RPMI8226 (cell line): ENCODE results near the gene MYO1F.
"Not testable (repeated sequence)": the region's sequence is repeated elsewhere in the genome, so short reads cannot be mapped to it uniquely, and the experiment has no call there.

Source experiments
- DNase-seq: peaks from one replicate; pipeline ENCODE4 v3.0.0-alpha.2; 2015

Gene MYO1F

DNA sequence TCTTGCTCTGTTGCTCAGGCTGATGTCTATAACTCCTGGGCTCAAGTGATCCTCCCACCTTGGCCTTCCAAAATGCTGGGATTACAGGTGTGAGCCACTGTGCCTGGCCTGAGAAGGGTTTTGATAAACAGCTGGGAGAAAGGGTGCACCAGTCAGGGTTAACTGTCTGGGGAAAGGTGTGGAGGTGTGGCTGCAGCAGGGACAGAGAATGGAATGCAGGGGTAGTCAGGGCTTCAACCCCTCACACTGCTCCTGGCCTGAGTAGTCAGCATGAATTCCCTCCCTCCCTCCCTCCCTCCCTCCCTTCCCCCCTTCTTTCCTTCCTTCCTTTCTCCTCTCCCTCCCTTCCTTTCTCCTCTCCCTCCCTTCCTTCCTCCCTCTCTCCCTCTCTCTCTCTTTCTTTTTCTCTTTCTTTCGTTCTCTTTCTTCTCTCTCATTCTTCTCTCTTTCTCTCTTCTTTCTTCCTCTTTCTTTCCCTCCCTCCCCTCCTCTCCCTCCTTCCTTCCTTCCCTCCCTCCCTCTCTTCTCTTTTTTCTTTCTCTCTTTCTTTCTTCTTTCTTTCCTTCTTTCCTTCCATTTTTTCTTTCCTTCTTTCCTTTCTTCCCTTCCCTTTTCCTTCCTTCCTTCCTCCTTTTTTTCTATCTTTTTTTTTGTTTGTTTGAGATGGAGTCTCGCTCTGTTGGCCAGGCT is 16.0 kb downstream of the MYO1F start:
- no peak for DNase-seq

DNA sequence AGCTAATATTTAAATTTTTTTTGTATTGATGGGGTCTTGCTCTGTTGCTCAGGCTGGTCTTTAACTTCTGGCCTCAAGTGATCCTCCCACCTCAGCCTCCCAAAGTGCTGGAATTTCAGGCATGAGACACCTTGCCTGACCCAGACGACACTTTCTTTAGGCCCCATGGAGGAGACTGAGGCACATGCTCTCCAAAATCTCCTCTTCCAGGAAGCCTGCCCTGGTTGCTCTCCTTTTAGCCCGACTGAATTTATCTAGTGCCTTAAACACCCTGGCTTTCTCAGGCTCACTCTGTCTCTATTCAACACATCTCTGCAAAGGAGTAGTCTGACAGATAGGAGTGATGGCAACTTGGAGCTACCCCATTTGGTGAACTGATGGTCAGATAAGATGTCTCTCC is 18.9 kb downstream of the MYO1F start:
- no peak for DNase-seq

DNA sequence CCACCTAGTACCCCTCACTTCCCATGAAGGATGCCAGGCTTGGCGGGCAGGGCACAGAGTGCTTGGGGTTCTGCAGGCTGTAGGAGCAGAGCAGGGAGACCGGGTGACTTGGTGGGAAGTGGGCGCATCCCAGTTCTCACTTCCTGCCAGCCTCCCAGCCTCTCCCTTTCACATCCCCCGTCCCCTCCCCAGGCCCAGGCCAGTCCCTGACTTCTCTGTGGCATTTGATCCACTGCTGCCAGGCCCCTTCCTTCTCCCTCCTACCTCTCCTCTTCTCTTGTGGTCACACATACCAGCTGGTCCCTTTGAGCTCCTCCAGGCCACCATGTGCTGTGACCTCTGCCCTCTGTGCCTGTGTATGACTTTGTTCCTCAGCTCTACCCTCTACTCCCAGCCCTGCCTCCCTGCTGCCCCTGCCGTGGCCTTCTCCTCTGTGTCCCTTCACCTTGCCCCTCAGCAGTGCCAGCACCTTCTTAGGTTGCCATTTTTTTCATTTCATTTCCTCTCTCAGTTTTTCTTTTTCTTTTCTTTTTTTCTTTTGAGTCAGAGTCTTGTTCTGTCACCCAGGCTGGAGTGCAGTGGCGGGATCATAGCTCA is 19.5 kb downstream of the MYO1F start:
- DNase-seq = peak; percentile 25

DNA sequence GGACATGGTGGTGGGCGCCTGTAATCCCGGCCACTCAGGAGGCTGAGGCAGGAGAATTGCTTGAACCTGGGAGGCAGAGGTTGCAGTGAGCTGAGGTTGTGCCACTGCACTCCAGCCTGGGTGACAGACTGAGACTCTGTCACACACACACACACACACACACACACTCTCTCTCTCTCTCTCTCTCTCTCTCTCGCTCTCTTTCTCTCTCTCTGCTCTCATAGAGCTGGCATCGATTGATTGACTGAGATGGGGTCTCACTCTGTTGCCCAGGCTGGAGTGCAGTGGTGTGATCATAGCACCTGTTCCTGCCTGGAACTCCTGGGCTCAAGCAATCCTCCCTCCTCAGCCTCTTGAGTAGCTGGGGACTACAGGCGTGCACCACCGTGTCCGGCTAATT is 23.5 kb downstream of the MYO1F start:
- not testable (repeated sequence) for DNase-seq

DNA sequence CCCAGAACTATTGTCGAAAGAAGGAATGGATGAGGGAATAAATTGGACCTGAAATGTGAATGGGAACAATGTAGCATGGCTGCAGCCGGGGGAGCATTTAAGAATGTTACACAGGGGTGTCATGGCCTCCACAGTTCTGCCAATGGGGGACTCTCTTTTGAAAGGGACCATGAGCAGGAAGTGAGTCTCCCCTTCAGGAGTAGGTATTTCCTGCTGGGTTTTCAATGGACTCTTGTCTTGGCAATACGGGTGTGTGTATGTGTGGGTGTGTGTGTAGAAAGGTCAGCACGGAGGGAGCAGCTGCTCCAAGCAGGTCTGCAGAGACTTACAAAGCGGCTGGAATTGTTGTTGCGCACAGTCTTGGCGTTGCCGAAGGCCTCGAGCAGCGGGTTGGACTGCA is 24.4 kb downstream of the MYO1F start:
- peak; percentile 33 for DNase-seq

DNA sequence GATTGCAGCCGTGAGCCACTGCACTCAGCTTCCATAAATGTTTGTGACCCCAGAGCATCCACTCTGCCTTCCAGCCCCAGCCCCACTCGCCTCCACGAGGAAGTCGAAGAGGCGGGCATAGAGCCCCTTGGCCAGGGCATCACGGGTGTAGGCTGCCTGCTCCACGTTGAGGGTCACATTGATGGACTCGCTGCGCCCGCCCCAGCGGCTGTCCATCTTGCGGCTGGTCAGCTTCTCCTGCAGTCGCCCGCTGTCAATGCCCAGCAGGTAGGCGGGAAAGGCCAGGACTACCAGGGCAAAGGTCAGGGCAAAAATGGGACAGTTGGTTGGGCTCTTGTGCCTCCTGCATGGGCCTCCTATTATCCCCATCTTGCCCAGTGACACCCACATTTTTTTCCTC is 27.2 kb downstream of the MYO1F start:
- no peak for DNase-seq

DNA sequence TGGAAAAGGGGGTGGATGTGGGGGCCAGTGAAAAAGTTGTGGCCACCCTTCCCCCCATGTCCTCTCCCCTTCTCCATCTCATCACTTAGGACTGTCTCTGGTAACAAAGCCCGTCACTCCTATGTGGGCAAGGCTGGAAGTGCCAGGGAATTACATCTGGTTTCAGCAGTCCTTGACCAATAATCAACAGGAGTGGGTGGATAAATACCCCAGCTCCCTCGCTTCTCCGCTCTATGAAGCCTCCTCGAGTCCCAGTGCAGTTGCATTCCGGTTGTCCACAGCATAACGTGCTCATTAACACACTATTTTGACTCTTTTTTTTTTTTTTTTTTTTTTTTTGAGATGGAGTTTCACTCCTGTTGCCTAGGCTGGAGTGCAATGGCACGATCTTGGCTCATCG is 31.5 kb downstream of the MYO1F start:
- DNase-seq = no peak

DNA sequence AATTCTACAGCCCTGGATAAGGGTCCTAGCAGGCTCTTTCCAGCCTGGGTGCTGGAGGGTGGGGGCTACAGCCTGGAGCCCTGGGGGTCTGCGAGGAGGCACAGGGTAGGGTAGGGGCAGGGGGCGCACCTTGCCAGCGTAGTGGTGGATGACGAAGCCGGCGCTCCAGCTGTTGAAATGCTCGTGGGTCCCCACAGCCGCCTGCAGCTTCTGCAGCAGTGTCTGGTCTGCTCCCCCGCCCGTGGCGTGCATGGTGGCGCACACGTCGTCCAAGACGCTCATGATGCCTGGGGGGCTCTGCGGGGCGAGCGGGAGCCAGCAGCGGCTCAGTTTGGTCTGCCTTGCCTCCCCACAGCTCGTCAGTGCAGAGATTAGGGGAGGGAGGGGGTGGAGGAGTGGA is 33.1 kb downstream of the MYO1F start:
- DNase-seq = no peak

DNA sequence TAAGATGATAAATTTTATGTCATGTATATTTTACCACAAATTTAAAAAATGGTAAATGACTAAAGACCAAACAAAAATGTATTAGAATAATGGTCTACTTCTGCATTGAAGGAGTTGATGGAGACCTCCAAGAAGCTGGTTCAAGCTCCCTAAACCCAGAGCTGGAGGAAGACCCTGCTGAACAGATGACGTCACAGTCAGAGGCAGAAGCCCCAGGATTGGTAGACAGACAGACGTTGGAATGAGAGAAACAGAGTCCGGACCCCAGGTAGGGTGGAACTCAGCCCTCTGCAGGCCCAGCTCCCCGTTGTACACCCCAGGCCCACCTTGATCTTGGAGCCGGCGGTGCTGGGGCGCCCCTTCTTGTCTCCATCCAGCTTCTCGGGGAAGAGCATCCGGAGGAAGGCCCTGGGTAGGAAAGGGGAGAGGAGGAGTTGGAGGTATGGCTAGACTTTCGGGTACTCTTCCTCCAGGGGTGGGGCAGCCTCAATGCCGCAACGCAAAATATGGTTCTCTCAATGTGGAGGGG is 37.6 kb downstream of the MYO1F start:
- no peak for DNase-seq

DNA sequence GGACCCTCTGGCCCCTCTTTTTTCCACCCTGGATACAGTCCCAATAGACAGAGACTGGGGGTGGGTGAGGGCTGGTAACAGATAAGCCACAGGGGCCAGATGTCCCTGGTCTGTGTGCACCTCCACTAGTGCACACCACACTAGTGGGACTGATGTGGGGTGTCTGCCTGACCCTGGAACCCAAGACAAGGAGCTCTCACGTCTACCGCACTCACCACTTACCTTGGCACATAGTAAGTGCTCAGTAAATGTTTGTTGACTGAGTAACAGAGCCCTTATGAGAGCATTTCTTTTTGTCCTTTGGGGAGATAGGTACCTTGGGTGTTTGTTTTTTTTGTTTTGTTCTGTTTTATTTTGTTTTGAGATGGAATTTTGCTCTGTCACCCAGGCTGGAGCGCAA is 40.1 kb downstream of the MYO1F start:
- DNase-seq = no peak

DNA sequence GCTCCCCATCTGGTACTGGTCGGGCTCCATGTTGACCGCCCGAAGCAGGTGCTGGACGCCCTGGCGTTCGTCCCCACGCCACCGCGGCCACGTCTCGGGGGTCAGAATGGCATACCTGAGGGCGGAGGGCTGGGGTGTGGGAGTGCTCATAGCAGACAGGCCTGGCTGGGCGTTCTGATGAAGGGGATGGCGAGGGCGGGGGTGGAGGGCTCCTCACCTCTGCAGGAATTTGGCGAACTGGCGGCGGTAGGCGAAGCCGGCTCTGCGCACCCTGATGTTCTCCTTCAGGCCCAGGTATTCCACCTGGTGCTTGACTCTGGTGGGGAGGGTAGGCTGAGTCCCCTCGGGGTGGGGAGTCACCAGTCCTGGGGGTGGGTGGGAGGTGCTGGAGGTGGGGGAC is 41.0 kb downstream of the MYO1F start:
- no peak for DNase-seq

DNA sequence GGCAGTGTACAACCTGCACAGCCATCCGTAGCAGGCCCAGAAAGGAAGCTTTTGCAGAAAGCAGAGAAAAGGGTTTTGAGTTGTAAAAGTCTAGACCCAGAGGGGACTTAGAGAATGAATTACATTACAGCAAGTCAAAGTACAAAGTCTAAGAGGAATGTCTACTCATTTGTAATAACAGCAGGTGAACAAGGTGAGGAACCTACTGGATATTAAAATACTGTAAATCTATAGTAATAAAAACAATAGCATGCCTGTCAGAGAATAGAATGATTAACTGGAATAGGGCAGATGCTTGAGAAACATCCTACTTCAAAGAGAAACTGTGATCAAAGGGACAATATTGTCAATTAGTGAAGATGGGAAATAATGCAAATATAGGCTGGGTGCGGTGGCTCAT is 45.0 kb downstream of the MYO1F start:
- DNase-seq = no peak

DNA sequence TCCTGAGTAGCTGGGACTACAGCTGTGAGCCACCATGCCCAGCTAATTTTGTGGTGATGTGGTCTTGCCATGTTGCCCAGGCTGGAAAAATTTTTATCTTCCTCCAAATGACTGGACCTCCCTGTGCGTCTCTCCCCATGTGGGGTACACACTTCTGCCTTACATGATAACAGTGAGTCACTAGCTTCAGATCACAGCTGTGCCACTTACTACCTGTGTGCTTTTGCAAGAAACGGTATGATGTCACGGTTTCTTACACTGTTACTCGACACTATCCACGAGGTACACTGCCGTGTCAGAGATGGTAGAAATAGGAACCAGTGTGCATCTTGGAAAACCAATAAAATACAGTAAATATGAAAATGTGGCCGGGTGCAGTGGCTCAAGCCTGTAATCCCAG is 45.8 kb downstream of the MYO1F start:
- DNase-seq = no peak

DNA sequence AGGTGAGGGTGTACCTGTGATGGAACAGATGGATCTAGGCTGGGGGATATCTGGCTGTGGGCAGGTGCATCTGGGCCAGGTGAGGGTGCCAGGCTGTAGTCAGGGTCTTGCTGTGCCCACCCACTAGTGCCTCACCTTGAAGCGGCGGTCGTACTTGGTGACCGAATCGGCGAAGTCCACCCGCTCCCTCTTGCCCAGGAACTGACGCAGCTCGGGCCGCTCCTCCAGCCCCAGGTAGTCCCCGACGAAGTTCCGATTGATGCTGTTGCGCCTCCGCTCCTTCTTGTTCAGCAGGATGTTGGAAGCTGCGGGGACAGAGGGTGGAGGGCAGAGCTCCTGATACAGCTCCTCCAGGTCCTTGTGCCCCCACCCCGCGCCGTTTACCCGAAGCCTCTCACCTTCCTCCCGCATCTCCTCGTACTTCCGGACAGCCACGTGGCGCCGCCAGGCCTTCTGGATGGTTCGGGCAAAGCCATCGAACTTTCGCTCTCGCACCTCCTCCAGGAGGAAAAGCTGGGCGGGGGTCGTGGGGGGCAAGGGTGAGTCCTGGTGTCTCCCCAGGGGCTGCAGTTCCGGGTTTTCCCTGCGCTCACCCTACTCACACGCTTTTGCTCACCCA is 47.1 kb downstream of the MYO1F start:
- DNase-seq = no peak

DNA sequence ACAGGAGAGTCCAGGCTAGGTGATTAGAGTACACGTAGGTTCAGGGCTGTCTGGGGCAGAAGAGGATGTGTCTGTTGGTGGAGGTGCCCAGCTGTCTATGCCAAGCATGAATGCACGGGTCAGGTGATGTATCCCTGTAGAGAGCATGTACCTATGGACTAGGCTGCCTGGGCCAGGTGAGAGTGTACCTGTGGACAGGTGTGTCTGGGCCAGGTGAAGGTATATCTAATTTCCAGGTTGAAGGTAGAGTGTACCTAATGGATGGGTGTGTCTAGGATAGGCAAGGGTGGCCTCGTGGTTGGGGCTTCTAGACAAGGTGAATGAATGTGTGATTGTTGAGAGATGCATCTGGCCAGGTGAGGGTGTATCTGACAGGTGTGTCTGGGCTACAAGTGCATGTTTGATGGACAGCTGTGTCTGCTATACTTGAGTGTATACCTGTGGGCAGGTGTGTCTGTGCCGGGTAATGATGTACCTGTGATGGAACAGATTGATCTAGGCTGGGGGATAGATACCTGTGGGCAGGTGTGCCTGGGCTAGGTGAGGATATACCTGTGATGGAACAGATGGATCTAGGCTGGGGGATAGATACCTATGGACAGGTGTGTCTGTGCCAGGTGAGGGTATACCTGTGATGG is 47.8 kb downstream of the MYO1F start:
- DNase-seq = no peak

DNA sequence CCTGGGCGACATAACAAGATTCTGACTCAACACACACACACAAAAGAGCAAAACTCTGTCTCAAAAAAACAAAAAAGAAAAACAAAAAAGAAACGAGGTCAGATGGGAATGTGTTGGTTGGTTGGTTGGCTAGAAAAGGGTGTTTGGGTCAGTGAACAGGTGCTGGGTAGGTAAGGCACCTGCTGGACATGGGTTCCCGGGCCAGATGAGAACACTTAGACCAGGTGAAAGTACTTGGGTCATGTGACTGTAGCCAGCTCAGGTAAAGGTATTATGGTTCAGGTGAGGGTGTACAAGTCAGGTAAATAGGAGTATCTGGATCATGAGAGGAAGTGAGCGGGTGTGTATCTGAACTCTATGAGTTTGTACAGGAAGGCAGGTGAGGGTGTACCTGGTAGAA is 48.7 kb downstream of the MYO1F start:
- no peak for DNase-seq

DNA sequence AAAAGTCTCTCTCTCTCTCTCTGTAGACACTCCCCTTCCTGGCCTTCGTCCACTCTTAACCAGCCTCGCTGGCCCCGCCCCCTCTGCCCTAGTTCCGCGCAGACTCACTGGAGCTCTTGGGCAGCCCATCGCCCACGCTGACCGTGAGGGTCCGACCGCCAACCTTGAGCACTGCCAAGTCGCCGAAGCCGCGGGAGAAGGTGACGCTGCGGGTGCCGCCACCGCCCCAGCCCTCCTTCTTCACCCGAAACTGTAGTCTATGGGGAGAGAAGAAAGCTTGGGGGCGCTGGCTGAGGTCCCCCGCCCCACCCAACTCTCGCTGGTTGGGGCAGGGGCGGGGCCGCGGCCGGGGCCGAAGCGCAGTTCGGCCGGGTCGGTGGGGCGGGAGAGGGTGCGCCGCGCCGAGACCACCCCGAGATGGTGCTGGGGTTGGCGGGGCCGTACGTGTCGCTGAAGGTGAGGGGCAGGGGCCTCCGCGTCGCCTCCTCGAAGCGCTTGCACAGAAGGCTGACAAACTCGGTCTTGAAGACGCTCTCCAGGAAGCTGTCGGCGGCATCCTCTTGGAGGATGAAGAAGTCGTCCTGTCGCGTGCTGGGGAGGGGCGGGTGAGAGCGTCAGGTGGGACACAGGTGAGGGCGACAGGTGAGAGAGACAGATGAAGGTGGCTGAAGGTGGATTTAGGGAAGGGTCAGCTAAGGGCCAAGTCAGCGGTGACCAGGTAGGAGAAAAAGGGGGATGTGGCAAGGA is 50.7 kb downstream of the MYO1F start:
- no peak for DNase-seq

DNA sequence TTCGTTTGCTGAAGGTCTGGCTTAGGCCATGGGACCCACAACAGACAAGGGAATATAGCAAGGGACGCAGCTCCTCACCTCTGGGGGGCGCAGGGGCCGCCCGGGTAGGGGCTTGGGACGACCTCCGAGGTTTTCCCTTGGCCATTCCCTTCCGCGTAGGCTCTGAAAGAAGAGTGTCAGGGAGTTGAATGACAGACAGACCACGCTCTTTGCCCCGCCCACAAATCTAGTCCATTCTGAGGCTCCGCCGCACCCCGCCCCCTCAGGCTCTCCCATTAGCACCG is 51.9 kb downstream of the MYO1F start:
- DNase-seq = no peak

DNA sequence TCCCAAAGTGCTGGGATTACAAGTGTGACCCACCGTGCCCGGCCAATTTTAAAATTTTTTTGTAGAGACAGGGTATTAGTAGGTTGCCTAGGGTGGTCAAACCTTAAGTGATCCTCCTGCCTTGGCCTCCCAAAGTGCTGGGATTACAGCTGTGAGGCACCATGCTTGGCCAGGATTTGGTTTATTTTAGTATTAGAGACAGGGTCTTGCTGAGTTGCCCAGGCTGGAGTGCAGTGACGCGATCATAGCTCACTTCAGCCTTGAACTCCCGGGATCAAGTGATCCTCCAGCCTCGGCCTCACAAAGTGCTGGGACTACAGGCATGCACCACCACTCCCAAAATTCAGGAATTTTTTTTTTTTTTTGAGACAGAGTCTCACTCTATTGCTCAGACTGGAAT is 57.9 kb downstream of the MYO1F start:
- DNase-seq = no peak

DNA sequence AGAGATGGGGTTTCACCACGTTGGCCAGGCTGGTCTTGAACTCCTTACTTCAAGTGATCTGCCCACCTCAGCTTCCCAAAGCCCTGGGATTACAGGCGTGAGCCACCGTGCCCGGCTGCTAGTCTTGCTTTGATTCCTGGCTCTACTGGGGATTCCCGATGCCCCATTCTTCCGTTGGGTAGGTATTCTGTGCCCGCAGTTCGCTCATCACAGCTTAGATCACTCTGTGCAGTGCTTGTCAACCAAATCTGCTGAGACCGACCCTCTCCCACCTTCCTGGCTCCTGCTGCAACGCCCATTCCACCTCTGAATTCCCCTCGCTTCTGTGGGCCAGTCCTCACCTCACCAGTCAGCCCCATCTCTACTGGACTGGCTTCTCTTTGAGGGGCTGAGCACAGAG is 58.7 kb downstream of the MYO1F start:
- DNase-seq = no peak

DNA sequence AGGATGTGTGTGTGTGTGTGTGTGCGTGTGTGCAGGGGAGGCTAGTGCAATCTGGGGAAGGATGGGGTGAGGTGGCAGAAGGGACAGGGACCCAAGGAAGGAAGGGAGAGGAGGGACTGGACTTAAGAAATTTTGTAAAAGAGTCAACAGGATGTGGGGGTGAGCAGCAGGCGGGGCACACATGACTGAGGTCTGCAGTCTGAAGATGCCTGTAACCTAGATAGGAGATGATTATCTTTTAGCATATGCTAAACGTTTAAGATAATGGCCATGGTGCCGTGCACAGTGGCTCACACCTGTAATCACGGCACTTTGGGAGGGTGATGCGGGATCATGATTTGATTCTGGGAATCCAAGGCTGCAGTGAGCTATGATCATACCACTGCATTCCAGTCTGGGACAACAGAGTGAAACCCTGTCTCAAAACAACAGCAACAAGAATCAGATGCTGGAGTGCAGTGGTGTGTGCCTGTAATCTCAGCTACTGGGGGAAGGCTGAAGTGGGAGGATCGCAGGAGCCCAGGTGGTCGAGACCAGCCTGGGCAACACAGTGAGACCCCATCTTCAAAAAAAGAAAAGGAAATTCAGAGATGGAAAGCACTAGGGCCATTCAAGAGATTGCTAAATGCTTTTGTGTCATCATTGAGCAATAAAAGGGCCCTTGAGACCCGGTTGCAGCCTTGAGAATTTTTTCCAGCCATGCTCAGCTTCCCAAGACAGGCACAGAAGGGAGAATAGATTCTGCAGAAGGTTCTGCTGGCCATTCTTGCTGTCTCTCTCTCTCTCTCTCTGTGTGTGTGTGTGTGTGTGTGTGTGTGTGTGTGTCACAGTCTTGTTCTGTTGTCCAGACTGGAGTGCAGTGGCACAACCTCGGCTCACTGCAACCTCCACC is 59.4 kb downstream of the MYO1F start:
- no peak for DNase-seq

DNA sequence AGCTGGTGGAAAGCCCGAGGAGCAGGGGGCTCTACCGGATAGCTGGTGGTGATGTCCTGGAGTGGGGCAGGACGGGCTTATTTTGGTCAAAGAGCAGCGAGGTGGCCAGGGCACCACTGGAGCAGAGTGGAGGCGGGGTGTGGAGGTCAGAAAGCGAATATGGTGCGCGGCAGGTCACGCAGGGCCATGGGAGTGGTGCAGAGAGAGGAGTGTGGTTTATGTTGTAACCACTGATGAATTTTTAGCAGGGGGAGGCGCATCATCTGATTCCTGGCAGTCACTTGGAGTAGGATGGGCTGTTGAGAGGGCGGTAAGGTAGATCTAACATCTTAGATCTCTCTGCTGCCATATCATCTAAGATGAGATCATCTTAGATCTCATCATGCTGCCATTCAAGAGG is 61.9 kb downstream of the MYO1F start:
- no peak for DNase-seq
